HepG2 (cell line): Measurements from ENCODE around the gene SYNE3. TPM values are rescaled to one million over a fixed set of nuclear protein-coding genes. Genes with fewer than 3 reads are reported as not detected.

Source experiments
- BHLHE40 ChIP-seq: IDR thresholded peaks from 2 replicates; pipeline ENCODE4 v1.6.1; 2011; ENCODE audit warnings: low read length, improper control_type of control experiment
- GTF3A ChIP-seq: sonication (generic); formaldehyde crosslinking; conservative IDR thresholded peaks from 2 replicates; pipeline ENCODE4 v1.4.0; 2020; ENCODE audit warnings: mild to moderate bottlenecking, missing genetic modification reagents
- HINFP ChIP-seq: sonication (generic); formaldehyde crosslinking; IDR thresholded peaks from 2 replicates; pipeline ENCODE4 v1.4.0; 2020; ENCODE audit warnings: low read depth, mild to moderate bottlenecking, missing genetic modification reagents
- MATR3 ChIP-seq: sonication (generic); formaldehyde crosslinking; IDR thresholded peaks from 2 replicates; pipeline ENCODE4 v1.4.0; 2020; ENCODE audit warnings: missing genetic modification reagents
- MTA3 ChIP-seq: sonication (generic); formaldehyde crosslinking; IDR thresholded peaks from 2 replicates; pipeline ENCODE4 v1.4.0; 2020; ENCODE audit warnings: missing genetic modification reagents
- NFIC ChIP-seq: IDR thresholded peaks from 2 replicates; pipeline ENCODE4 v1.6.1; 2012; ENCODE audit warnings: mild to moderate bottlenecking, low read length, inconsistent platforms
- PHB2 ChIP-seq: fragments of 450-650 bp; IDR thresholded peaks from 2 replicates; pipeline ENCODE4 v1.6.1; 2018; ENCODE audit not compliant: partially characterized antibody
- TIGD3 ChIP-seq: sonication (generic); formaldehyde crosslinking; IDR thresholded peaks from 2 replicates; pipeline ENCODE4 v1.5.1; 2020; ENCODE audit warnings: mild to moderate bottlenecking, missing genetic modification reagents, borderline replicate concordance
- TP53 ChIP-seq: sonication (generic); formaldehyde crosslinking; conservative IDR thresholded peaks from 2 replicates; pipeline ENCODE4 v1.4.0; 2020; ENCODE audit warnings: missing genetic modification reagents
- ZBED4 ChIP-seq: sonication (generic); formaldehyde crosslinking; IDR thresholded peaks from 2 replicates; pipeline ENCODE4 v1.4.0; 2020; ENCODE audit warnings: missing genetic modification reagents, borderline replicate concordance
- ZBTB49 ChIP-seq: sonication (generic); formaldehyde crosslinking; IDR thresholded peaks from 2 replicates; pipeline ENCODE4 v1.4.0; 2020; ENCODE audit warnings: missing genetic modification reagents, borderline replicate concordance
- ZIK1 ChIP-seq: sonication (generic); formaldehyde crosslinking; IDR thresholded peaks from 2 replicates; pipeline ENCODE4 v1.5.0; 2020; ENCODE audit warnings: mild to moderate bottlenecking, low read depth, missing genetic modification reagents, borderline replicate concordance
- ZNF296 ChIP-seq: sonication (generic); formaldehyde crosslinking; conservative IDR thresholded peaks from 2 replicates; pipeline ENCODE4 v1.5.0; 2020; ENCODE audit warnings: mild to moderate bottlenecking, missing genetic modification reagents
- ZNF343 ChIP-seq: sonication (generic); formaldehyde crosslinking; IDR thresholded peaks from 2 replicates; pipeline ENCODE4 v1.4.0; 2020; ENCODE audit warnings: mild to moderate bottlenecking, missing genetic modification reagents
- ZNF382 ChIP-seq: sonication (generic); formaldehyde crosslinking; IDR thresholded peaks from 2 replicates; pipeline ENCODE4 v1.5.0; 2020; ENCODE audit warnings: missing genetic modification reagents, mild to moderate bottlenecking, borderline replicate concordance
- ZNF546 ChIP-seq: sonication (generic); formaldehyde crosslinking; conservative IDR thresholded peaks from 2 replicates; pipeline ENCODE4 v1.8.1; 2023; ENCODE audit warnings: mild to moderate bottlenecking, missing genetic modification reagents
- ZNF577 ChIP-seq: sonication (generic); formaldehyde crosslinking; IDR thresholded peaks from 2 replicates; pipeline ENCODE4 v1.4.0; 2020; ENCODE audit warnings: mild to moderate bottlenecking, low read depth, missing genetic modification reagents, borderline replicate concordance
- ZNF704 ChIP-seq: sonication (generic); formaldehyde crosslinking; IDR thresholded peaks from 2 replicates; pipeline ENCODE4 v1.8.1; 2023; ENCODE audit warnings: mild to moderate bottlenecking, inconsistent platforms, moderate library complexity, missing genetic modification reagents, borderline replicate concordance
- polyA plus RNA-seq, 8 experiments: library from polyadenylated mRNA; depleted of rRNA in 3 of 8; stranded (reverse) in 7 of 8; unstranded in 1 of 8; fragments of >200 nt; fragmentation: Illumina TruSeq in 4 of 8; extraction: Trizol in 4 of 8; gene quantifications; 2 replicates each; pipeline versions ENCODE4 v1.2.1 to v1.2.3, GENCODE V29; 2011 to 2016; ENCODE audit warnings: low read depth in 4 of 8, missing spikeins in 1 of 8, mixed read lengths in 1 of 8; ENCODE audit not compliant: insufficient read depth in 1 of 8
- total RNA-seq, 5 experiments: library from RNA; depleted of rRNA; stranded (reverse); fragments of >200 nt; fragmentation: Illumina TruSeq; extraction: Trizol; gene quantifications; 2 replicates each; pipeline ENCODE4 v1.2.3, GENCODE V29; 2016; ENCODE audit warnings: low read depth in 1 of 5

Gene SYNE3
- total and polyA plus RNA-seq, 2 of the 13 experiments (the other 11 are each of a cell fraction or from before 2014, with no cell fraction given): 7.8 to 8.0 TPM

GRCh38 chr14:95523051-95523814, 6.8 kb upstream of the SYNE3 start (continued):
- TF ChIP-seq GTF3A (CRISPR knock-in tag) (no peak), ZIK1 (no peak), ZBTB49 (CRISPR knock-in tag) (no peak), ZNF577 (CRISPR knock-in tag) (no peak), ZNF343 (CRISPR knock-in tag) (no peak), ZNF382 (CRISPR knock-in tag) (no peak), ZBED4 (CRISPR knock-in tag) (no peak; the same call in 1 of the 2 replicates), ZNF296 (CRISPR knock-in tag) (no peak), PHB2 (no peak), ZNF704 (CRISPR knock-in tag) (no peak), MTA3 (CRISPR knock-in tag) (no peak), TIGD3 (CRISPR knock-in tag) (no peak), ZNF546 (no peak), MATR3 (CRISPR knock-in tag) (no peak), BHLHE40 (peak; percentile 61; the same call in 1 of the 2 replicates), HINFP (no peak), NFIC (no peak), TP53 (no peak)
